Upper lobe of right lung (tissue), 1 donor: Measurements from ENCODE around the gene DLD. TPM values are rescaled to one million over a fixed set of nuclear protein-coding genes. Genes with fewer than 3 reads are reported as not detected.

ENCODE experiments used
- ATAC-seq: fragments of 200-7000 bp; cut with Tn5 transposase; one replicate; pipeline ENCODE4 v1.9.1; 2020; ENCODE audit warnings: mild to moderate bottlenecking, moderate library complexity
- DNase-seq: peaks from one replicate; pipeline ENCODE4 v3.0.0-alpha.2; 2020
- H3K27ac ChIP-seq: fragments of 200-600 bp; one replicate; pipeline ENCODE4 v1.8.0; 2022
- H3K27me3 ChIP-seq: fragments of 200-600 bp; one replicate; pipeline ENCODE4 v1.8.0; 2022; ENCODE audit warnings: mild to moderate bottlenecking
- H3K36me3 ChIP-seq: fragments of 200-600 bp; one replicate; pipeline ENCODE4 v1.8.0; 2022
- H3K4me1 ChIP-seq: fragments of 200-600 bp; one replicate; pipeline ENCODE4 v1.8.0; 2022
- H3K4me3 ChIP-seq: fragments of 200-600 bp; one replicate; pipeline ENCODE4 v1.8.0; 2022; ENCODE audit warnings: mild to moderate bottlenecking
- H3K9me3 ChIP-seq: fragments of 200-600 bp; one replicate; pipeline ENCODE4 v1.8.0; 2022
- CTCF ChIP-seq: fragments of 200-600 bp; IDR thresholded peaks from one replicate; pipeline ENCODE4 v1.8.0; 2022; ENCODE audit warnings: antibody characterized with exemption
- intact Hi-C: fragments of 100-400 bp; cut with DNase I; formaldehyde crosslinking; loops from one replicate; pipeline ENCODE4 v1.11.0; 2022
- total RNA-seq: library from RNA; stranded (reverse); fragmentation: NEBNext Ultra II Directional; extraction: Animal tissue kit (Norgen Biotek cat#: 25700); gene quantifications from one replicate; pipeline ENCODE4 v1.2.1, GENCODE V29; 2021
- donor health status: DM: no; HTN: yes; CAD: no; lungs with severe emphysema.

The DLD gene
- total RNA-seq, 1 donor from 2014 or later = 65.6 TPM

- no peak for DNase-seq
- Histone ChIP-seq H3K4me3 (no peak overlapping the region), H3K36me3 (peaks cover 96% of the 10 kb centered on the region), H3K9me3 (no peaks in the 10 kb centered on the region), H3K4me1 (peaks cover 3% of the 10 kb centered on the region), H3K27me3 (no peaks in the 10 kb centered on the region), H3K27ac (no peak overlapping the region)
- peak; percentile 61 for ATAC-seq
- no peak for TF ChIP-seq CTCF
- intact Hi-C loops = no loop called here
Measured at GRCh38 chr7:107924841-107925504, 34.0 kb downstream of the DLD start.

- no peak for TF ChIP-seq CTCF
- intact Hi-C loops = no loop called here
- Histone ChIP-seq H3K4me3 (no peak overlapping the region), H3K9me3 (no peaks in the 10 kb centered on the region), H3K27ac (no peak overlapping the region), H3K36me3 (peaks cover 96% of the 10 kb centered on the region), H3K27me3 (no peaks in the 10 kb centered on the region), H3K4me1 (peaks cover 3% of the 10 kb centered on the region)
- ATAC-seq = no peak
- DNase-seq = no peak
Measured at GRCh38 chr7:107926481-107926880, 35.5 kb downstream of the DLD start.

GRCh38 chr7:107931740-107932515 lies 40.9 kb downstream of the DLD start:
- H3K27ac ChIP-seq = no peak overlapping the region
- H3K4me1 ChIP-seq = no peaks in the 10 kb centered on the region
- no peak for DNase-seq
- TF ChIP-seq CTCF = no peak
- ATAC-seq = no peak
- no peaks in the 10 kb centered on the region for H3K27me3 ChIP-seq
- no peak overlapping the region for H3K4me3 ChIP-seq
- H3K36me3 ChIP-seq = peaks cover 68% of the 10 kb centered on the region
- intact Hi-C loops = no loop called here
- no peaks in the 10 kb centered on the region for H3K9me3 ChIP-seq

- DNase-seq (no peak), ATAC-seq (no peak)
- no peak overlapping the region for H3K27ac ChIP-seq
- intact Hi-C loops = no loop called here
- peaks cover 60% of the 10 kb centered on the region for H3K36me3 ChIP-seq
- TF ChIP-seq CTCF = no peak
- H3K4me1 ChIP-seq = no peaks in the 10 kb centered on the region
- H3K4me3 ChIP-seq = no peak overlapping the region
- H3K27me3 ChIP-seq = no peaks in the 10 kb centered on the region
- H3K9me3 ChIP-seq = no peaks in the 10 kb centered on the region
Measured at GRCh38 chr7:107932805-107933204, 41.8 kb downstream of the DLD start.

GRCh38 chr7:107933386-107934013 lies 42.5 kb downstream of the DLD start:
- no peaks in the 10 kb centered on the region for H3K27me3 ChIP-seq
- H3K4me3 ChIP-seq = no peak overlapping the region
- H3K36me3 ChIP-seq = peaks cover 54% of the 10 kb centered on the region
- no peak for DNase-seq
- no peaks in the 10 kb centered on the region for H3K9me3 ChIP-seq
- H3K4me1 ChIP-seq = peaks cover under 1% of the 10 kb centered on the region
- no peak for ATAC-seq
- intact Hi-C loops = no loop called here
- no peak for TF ChIP-seq CTCF
- no peak overlapping the region for H3K27ac ChIP-seq
